HG02852 (cell line): ENCODE results near the gene CDADC1.

ENCODE experiments used
- ATAC-seq: cut with Tn5 transposase; IDR thresholded peaks from one replicate; pipeline ENCODE4 v1.9.1; 2021; ENCODE audit warnings: mild to moderate bottlenecking, moderate library complexity; ENCODE audit not compliant: unreplicated experiment

Gene CDADC1

GRCh38 chr13:49247643-49248621, at the start of gene CDADC1:
CDADC1 (plus strand) TSS chr13:49247925; CDS start chr13:49248038, 113 bp downstream.
- ATAC-seq: peak; percentile 97

GRCh38 chr13:49206641-49207040, 41.1 kb upstream of the CDADC1 start:
- ATAC-seq: no peak

- ATAC-seq: no peak
Observed at GRCh38 chr13:49208619-49209018, 39.1 kb upstream of the CDADC1 start.

GRCh38 chr13:49210114-49210513, 37.6 kb upstream of the CDADC1 start:
- ATAC-seq: no peak

- no peak for ATAC-seq
Observed at GRCh38 chr13:49210669-49211068, 37.1 kb upstream of the CDADC1 start.

- ATAC-seq: no peak
Observed at GRCh38 chr13:49213539-49213938, 34.2 kb upstream of the CDADC1 start.

GRCh38 chr13:49213997-49214916, 33.5 kb upstream of the CDADC1 start:
- no peak for ATAC-seq

GRCh38 chr13:49214917-49215376, 32.8 kb upstream of the CDADC1 start:
- peak; percentile 53 for ATAC-seq

- no peak for ATAC-seq
Observed at GRCh38 chr13:49216334-49216733, 31.4 kb upstream of the CDADC1 start.

GRCh38 chr13:49217962-49218492, 29.7 kb upstream of the CDADC1 start:
- no peak for ATAC-seq

- no peak for ATAC-seq
Observed at GRCh38 chr13:49218493-49219051, 29.2 kb upstream of the CDADC1 start.

GRCh38 chr13:49219647-49220035, 28.1 kb upstream of the CDADC1 start:
- ATAC-seq: peak; percentile 16

- peak; percentile 57 for ATAC-seq
Observed at GRCh38 chr13:49220036-49220855, 27.5 kb upstream of the CDADC1 start, which contains the start of gene MLNR. MLNR (plus strand) TSS chr13:49220338; CDS start chr13:49220338, 0 bp downstream.

GRCh38 chr13:49220856-49221589, 26.7 kb upstream of the CDADC1 start:
- no peak for ATAC-seq

- no peak for ATAC-seq
Observed at GRCh38 chr13:49221590-49221965, 26.1 kb upstream of the CDADC1 start.

- no peak for ATAC-seq
Observed at GRCh38 chr13:49225223-49226042, 22.3 kb upstream of the CDADC1 start.

GRCh38 chr13:49226613-49227012, 21.1 kb upstream of the CDADC1 start:
- ATAC-seq: no peak

GRCh38 chr13:49234741-49235140, 13.0 kb upstream of the CDADC1 start:
- ATAC-seq: no peak
